ENCODE measurements around the gene MCF2L2.

The MCF2L2 gene

GRCh38 chr3:183252118-183252782 lies 176.2 kb downstream of the MCF2L2 start:
- DNase-seq (ENCODE audit: extremely low spot score): no peak
- TF ChIP-seq, protein P1, sequence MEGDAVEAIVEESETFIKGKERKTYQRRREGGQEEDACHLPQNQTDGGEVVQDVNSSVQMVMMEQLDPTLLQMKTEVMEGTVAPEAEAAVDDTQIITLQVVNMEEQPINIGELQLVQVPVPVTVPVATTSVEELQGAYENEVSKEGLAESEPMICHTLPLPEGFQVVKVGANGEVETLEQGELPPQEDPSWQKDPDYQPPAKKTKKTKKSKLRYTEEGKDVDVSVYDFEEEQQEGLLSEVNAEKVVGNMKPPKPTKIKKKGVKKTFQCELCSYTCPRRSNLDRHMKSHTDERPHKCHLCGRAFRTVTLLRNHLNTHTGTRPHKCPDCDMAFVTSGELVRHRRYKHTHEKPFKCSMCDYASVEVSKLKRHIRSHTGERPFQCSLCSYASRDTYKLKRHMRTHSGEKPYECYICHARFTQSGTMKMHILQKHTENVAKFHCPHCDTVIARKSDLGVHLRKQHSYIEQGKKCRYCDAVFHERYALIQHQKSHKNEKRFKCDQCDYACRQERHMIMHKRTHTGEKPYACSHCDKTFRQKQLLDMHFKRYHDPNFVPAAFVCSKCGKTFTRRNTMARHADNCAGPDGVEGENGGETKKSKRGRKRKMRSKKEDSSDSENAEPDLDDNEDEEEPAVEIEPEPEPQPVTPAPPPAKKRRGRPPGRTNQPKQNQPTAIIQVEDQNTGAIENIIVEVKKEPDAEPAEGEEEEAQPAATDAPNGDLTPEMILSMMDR (IDR thresholded peaks at IDR 0.05; ENCODE audit: control extremely low read depth, extremely low read depth, low read depth, missing control alignments): no peak
- CTCF ChIA-PET: interaction anchor here (2.5 kb wide), 1 partner anchor 131 kb away, joined by 11 read pairs; no protein-coding TSS in a partner anchor
- POLR2A ChIA-PET: no interaction called here

- no peak for DNase-seq (ENCODE audit: extremely low spot score)
- POLR2A ChIA-PET: no interaction called here
- TF ChIP-seq, protein P1 (IDR thresholded peaks at IDR 0.05; ENCODE audit: control extremely low read depth, extremely low read depth, low read depth, missing control alignments): no peak
- CTCF ChIA-PET: interaction anchor here (1.3 kb wide), 1 partner anchor 27 kb away, joined by 3 read pairs; no protein-coding TSS in a partner anchor
Measured at GRCh38 chr3:183249006-183249718, 179.3 kb downstream of the MCF2L2 start.

DNA sequence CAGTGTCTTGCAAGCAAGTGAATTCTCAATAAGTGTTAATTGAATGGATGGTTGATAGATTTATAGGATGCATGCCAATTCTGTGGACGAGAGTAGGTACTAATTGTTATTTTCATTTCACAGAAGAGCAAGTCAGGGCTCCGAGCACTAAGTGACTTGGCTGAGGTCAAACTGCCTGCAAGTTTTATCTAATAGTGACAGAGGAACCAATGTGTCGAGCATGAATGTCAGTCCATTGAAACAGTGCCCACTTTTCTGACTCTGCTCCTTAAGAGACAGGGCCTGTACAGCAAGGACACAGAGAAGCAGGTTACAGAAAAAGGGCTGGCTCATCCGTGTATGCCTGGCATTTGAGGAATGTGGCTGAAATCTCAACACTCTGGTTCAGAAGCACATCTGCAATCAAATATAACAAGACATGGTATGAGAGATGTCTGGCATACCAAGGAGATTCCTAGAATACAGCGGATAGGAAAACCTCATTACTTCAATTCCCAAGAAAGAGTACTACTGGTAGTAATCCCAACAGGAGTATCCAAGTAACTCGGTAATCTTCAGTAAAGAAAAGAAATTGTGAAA lies 181.3 kb downstream of the MCF2L2 start:
- POLR2A ChIA-PET: no interaction called here
- CTCF ChIA-PET: no interaction called here
- no peak for DNase-seq (ENCODE audit: extremely low spot score)
- TF ChIP-seq, protein P1 (IDR thresholded peaks at IDR 0.05; ENCODE audit: control extremely low read depth, extremely low read depth, low read depth, missing control alignments): no peak

GRCh38 chr3:183244981-183245476 lies 183.4 kb downstream of the MCF2L2 start:
- TF ChIP-seq, protein P1 (IDR thresholded peaks at IDR 0.05; ENCODE audit: control extremely low read depth, extremely low read depth, low read depth, missing control alignments): no peak
- CTCF ChIA-PET: no interaction called here
- no peak for DNase-seq (ENCODE audit: extremely low spot score)
- POLR2A ChIA-PET: no interaction called here

- CTCF ChIA-PET: no interaction called here
- no peak for DNase-seq (ENCODE audit: extremely low spot score)
- TF ChIP-seq, protein P1 (IDR thresholded peaks at IDR 0.05; ENCODE audit: control extremely low read depth, extremely low read depth, low read depth, missing control alignments): no peak
- POLR2A ChIA-PET: no interaction called here
Measured at GRCh38 chr3:183244219-183244618, 184.2 kb downstream of the MCF2L2 start.

- ChIA-PET CTCF (no interaction called here), POLR2A (no interaction called here)
- no peak for DNase-seq (ENCODE audit: extremely low spot score)
- TF ChIP-seq, protein P1 (IDR thresholded peaks at IDR 0.05; ENCODE audit: control extremely low read depth, extremely low read depth, low read depth, missing control alignments): no peak
Measured at GRCh38 chr3:183242431-183242830, 186.0 kb downstream of the MCF2L2 start.
